ENCODE results near the gene MFAP5. TPM values are rescaled to one million over a fixed set of nuclear protein-coding genes. Genes with fewer than 3 reads are reported as not detected.

MFAP5 gene
- total and polyA plus RNA-seq, 2 donors (not counting 3 experiments of a cell fraction or from before 2014, with no cell fraction given) = 0.39 TPM; not detected in 1

DNA sequence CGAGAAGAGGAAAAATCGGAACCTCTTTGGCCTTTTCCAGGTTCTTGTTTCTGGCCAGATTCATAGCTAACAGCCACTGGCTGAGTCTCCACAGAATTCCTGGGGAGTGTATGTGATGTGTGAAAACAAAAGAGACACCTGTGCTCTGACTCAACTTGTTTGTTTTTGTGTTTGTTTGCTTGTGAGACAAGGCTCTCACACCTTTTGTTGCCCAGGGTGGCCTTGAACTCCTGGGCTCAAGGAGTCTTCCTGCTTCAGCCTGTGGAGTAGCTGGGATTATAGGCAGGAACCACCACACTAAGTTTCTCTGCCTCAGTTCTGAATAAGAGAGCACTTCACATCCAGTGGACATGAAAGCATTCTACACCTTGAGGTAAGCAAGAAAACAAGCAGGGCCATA lies 22.7 kb downstream of the MFAP5 start:
- POLR2A ChIA-PET = interaction anchor here (0.6 kb wide), 1 partner anchor 49 kb away, joined by 3 read pairs; no protein-coding TSS in a partner anchor
- FAIRE-seq = no peak
- H3K36me3 ChIP-seq (ENCODE audit: control insufficient read depth in 2 of 2, extremely low read depth in 1 of 2, insufficient read depth in 2 of 2, low read length in 2 of 2) = no peaks in the 10 kb centered on the region

More for the DNA sequence above, 22.7 kb downstream of the MFAP5 start:
- Histone ChIP-seq H3K9me1 (replicated peaks; ENCODE audit: control insufficient read depth, extremely low read depth, insufficient read depth, low read length) (no peaks in the 10 kb centered on the region), H3K79me2 (ENCODE audit: control insufficient read depth, insufficient read depth, low read length) (no peaks in the 10 kb centered on the region), H3K27me3 (ENCODE audit: control insufficient read depth in 2 of 2, insufficient read depth in 2 of 2, low read length in 2 of 2) (peaks cover 7 to 13% of the 10 kb centered on the region in 2 experiments), H3K4me2 (ENCODE audit: insufficient read depth, low read length) (no peak overlapping the region), H3K4me3 (replicated peaks in 1 of 3; ENCODE audit: insufficient read depth in 1 of 3, low read depth in 1 of 3, low read length in 3 of 3) (no peak overlapping the region), H3K4me1 (ENCODE audit: control insufficient read depth, extremely low read depth, insufficient read depth, low read length) (no peaks in the 10 kb centered on the region), H4K20me1 (replicated peaks; ENCODE audit: control insufficient read depth, extremely low read depth, insufficient read depth, low read length) (no peaks in the 10 kb centered on the region), H3K27ac (ENCODE audit: insufficient read depth, low read depth, low read length) (no peak overlapping the region), H3K9me3 (replicated peaks; ENCODE audit: control insufficient read depth, insufficient read depth, low read length) (no peaks in the 10 kb centered on the region), H3K9ac (replicated peaks; ENCODE audit: extremely low read depth, insufficient read depth, low read length) (no peak overlapping the region), H2AFZ (ENCODE audit: low read depth, low read length) (no peak overlapping the region)
- dilution Hi-C loops (cut with MboI; ENCODE audit: extremely low pct_ligation_motif_present, low sequenced_read_pairs) (no loop called here), intact Hi-C loops (cut with micrococcal nuclease) (no loop called here)
- TF ChIP-seq FOS (IDR thresholded peaks at IDR 0.05; ENCODE audit: borderline replicate concordance, insufficient read depth, low read length) = no peak
- TF ChIP-seq MYC (IDR thresholded peaks at IDR 0.05; ENCODE audit: low read depth, low read length) = no peak
- TF ChIP-seq, protein P1, sequence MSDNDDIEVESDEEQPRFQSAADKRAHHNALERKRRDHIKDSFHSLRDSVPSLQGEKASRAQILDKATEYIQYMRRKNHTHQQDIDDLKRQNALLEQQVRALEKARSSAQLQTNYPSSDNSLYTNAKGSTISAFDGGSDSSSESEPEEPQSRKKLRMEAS (IDR thresholded peaks at IDR 0.05; ENCODE audit: insufficient read depth, insufficient read length) = no peak
- no peak for TF ChIP-seq EZH2 (IDR thresholded peaks at IDR 0.05; ENCODE audit: borderline replicate concordance, low read depth, low read length, severe bottlenecking)
- TF ChIP-seq POLR2AphosphoS5 (IDR thresholded peaks at IDR 0.05; ENCODE audit: insufficient read depth, low read depth, low read length) = no peak
- no peak for TF ChIP-seq POLR2A (IDR thresholded peaks at IDR 0.05; ENCODE audit: low read depth, low read length)
- no peak for TF ChIP-seq JUN (IDR thresholded peaks at IDR 0.05; ENCODE audit: borderline replicate concordance, insufficient read depth, insufficient read length, low read depth)
- TF ChIP-seq GATA2 (IDR thresholded peaks at IDR 0.05; ENCODE audit: insufficient read depth, insufficient read length, low read depth, low read length) = no peak
- TF ChIP-seq, protein P2, sequence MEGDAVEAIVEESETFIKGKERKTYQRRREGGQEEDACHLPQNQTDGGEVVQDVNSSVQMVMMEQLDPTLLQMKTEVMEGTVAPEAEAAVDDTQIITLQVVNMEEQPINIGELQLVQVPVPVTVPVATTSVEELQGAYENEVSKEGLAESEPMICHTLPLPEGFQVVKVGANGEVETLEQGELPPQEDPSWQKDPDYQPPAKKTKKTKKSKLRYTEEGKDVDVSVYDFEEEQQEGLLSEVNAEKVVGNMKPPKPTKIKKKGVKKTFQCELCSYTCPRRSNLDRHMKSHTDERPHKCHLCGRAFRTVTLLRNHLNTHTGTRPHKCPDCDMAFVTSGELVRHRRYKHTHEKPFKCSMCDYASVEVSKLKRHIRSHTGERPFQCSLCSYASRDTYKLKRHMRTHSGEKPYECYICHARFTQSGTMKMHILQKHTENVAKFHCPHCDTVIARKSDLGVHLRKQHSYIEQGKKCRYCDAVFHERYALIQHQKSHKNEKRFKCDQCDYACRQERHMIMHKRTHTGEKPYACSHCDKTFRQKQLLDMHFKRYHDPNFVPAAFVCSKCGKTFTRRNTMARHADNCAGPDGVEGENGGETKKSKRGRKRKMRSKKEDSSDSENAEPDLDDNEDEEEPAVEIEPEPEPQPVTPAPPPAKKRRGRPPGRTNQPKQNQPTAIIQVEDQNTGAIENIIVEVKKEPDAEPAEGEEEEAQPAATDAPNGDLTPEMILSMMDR (IDR thresholded peaks at IDR 0.05; ENCODE audit: extremely low read depth in 1 of 2, insufficient read depth in 1 of 2, low read depth in 1 of 2, low read length in 2 of 2) = no peak
- CTCF ChIA-PET = interaction anchor here (0.8 to 1.6 kb wide), 2 partner anchors 31 to 220 kb away, joined by 3 to 4 read pairs; no protein-coding TSS in a partner anchor
- DNase-seq (ENCODE audit: low read depth, low spot score) = no peak
- no TSS peak for BruUV-seq (replicated peaks)

Measured in endothelial cell of umbilical vein (primary cell).